ENCODE measurements around the gene KCNQ1.

The KCNQ1 gene

DNA sequence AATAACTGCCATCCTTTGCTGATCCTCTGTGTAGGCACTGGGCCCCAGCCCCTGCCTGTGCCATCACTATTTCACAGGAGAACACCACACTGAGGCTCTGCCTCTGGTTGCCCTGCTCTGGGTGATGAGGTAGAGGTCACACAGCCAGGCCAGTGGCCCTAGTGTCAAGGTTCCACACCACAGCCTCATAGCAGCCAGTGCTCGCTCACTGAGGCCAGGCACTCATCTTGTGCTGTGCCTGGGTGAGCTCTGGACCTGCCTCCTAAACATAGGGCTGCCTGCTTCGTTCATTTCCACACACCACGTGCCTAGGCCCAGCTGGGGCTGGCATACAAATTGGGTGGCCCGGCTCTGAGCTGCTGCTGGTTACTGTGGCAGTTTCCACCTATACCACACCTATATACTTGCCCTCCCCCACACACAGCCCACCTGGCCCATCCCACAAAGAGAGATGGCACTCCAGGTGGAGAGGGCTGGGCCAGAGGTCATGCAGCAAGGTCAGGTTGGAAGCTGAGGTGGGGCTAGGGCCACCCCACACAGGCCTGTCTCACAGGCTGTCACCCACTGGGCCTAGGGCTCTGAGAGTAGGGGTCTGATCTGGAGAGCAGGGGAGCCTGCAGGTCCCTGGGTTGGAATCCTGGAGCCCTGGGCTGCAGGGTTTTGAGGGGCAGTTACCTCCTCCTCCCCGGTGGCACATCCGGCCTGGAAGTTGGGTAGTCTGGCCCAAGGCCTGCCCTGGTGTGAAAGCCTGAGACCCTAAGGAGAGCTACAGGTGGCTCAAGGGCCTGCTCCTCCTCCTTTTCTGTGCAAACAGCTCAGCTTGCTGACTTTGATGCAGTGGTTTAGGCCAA lies 243.8 kb downstream of the KCNQ1 start:
- DNase-seq (ENCODE audit: low read depth) = no peak

DNA sequence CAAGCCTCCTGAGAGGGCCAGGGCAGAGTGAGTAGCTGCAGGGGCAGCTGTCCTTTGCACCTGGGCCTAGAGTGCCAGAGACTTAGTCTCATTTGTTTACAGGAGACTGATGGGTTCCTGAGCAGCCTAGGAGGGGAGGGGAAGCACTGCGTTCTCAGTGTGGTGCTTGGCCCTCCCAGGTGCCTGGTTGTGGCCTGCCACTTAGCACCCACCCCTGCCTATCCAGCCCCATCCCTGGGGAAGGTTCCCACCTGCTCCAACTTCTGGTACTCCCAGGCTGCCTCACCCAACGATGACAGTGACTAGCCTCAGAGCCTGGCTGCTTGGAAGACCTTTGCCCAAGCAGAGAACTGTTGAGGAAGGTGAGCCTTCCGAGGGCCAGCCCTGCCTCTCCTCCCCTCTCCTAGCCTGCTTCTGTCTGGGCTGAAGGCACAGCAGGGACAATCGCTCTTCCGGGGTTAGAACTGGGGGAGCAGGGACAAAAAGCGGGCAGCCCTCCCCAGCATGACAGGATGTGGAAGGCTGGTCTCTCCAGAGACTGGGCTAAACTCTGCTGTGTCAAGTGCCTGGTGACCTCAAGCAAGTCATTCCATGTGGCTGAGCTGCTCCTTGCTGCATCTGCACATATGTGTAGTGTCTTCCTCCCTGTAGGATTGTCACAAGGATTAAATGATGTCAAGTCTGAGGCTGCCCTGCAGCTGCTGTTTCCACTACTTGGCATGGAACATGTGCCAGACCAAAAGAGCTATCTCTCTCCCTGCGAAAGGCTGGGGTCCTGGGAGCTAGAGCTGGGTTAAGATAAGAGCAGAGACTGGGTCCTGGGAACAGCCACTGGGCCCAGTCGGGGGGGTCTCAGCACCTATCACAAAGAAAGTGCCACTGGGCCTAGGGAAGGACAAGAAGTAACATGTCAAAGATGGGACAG lies 245.1 kb downstream of the KCNQ1 start:
- TF ChIP-seq, protein P1, sequence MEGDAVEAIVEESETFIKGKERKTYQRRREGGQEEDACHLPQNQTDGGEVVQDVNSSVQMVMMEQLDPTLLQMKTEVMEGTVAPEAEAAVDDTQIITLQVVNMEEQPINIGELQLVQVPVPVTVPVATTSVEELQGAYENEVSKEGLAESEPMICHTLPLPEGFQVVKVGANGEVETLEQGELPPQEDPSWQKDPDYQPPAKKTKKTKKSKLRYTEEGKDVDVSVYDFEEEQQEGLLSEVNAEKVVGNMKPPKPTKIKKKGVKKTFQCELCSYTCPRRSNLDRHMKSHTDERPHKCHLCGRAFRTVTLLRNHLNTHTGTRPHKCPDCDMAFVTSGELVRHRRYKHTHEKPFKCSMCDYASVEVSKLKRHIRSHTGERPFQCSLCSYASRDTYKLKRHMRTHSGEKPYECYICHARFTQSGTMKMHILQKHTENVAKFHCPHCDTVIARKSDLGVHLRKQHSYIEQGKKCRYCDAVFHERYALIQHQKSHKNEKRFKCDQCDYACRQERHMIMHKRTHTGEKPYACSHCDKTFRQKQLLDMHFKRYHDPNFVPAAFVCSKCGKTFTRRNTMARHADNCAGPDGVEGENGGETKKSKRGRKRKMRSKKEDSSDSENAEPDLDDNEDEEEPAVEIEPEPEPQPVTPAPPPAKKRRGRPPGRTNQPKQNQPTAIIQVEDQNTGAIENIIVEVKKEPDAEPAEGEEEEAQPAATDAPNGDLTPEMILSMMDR (IDR thresholded peaks at IDR 0.05; ENCODE audit: low read depth, low read length, missing control alignments) = no peak
- H3K4me3 ChIP-seq (ENCODE audit: low read depth, low read length) = no peak overlapping the region
- in situ Hi-C loops (cut with HindIII; ENCODE audit: low sequenced_read_pairs) = no loop called here
- no peak for DNase-seq (ENCODE audit: low read depth)

More for the DNA sequence above, 243.8 kb downstream of the KCNQ1 start:
- in situ Hi-C loops (cut with HindIII; ENCODE audit: low sequenced_read_pairs) = no loop called here
- H3K4me3 ChIP-seq (ENCODE audit: low read depth, low read length) = no peak overlapping the region
- TF ChIP-seq, protein P1 (IDR thresholded peaks at IDR 0.05; ENCODE audit: low read depth, low read length, missing control alignments) = no peak

DNA sequence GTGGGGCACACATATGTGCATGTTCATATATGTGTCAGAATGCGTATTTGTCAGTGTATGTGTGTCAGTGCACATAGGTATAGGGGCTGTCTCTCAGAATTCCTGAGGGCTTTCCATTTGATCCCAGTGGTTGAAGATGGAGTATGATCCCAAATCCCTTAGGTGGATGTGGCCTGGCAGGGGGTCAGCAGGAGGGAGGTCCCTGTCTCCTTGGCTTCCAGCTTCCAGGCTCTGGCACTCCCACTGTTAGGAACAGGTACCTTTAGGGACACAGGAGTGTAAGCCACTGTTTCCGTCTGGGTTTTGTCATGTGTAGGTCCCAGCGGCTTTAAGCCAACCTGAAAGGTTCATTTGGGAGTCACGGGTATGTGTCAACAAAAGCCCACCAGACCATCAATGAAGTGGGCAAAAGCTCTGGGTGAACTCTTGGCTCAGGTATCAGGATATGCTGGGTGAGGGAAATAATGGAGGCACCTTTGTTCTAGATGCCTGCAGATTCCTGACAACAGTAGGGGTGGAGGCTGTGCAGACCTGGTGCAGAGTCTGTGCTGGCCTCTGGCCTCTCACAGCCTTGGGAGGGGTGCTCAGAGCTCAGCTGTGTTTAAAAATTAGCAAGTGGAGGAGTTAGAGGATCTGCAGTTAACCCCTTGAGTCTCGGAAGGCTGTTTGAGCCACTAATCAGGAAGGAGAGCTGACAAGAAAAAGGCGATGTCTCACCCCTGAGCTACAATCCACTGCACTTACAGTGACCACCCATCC lies 246.0 kb downstream of the KCNQ1 start:
- H3K4me3 ChIP-seq (ENCODE audit: low read depth, low read length) = no peak overlapping the region
- in situ Hi-C loops (cut with HindIII; ENCODE audit: low sequenced_read_pairs) = no loop called here
- DNase-seq (ENCODE audit: low read depth) = no peak
- TF ChIP-seq, protein P1 (IDR thresholded peaks at IDR 0.05; ENCODE audit: low read depth, low read length, missing control alignments) = no peak

DNA sequence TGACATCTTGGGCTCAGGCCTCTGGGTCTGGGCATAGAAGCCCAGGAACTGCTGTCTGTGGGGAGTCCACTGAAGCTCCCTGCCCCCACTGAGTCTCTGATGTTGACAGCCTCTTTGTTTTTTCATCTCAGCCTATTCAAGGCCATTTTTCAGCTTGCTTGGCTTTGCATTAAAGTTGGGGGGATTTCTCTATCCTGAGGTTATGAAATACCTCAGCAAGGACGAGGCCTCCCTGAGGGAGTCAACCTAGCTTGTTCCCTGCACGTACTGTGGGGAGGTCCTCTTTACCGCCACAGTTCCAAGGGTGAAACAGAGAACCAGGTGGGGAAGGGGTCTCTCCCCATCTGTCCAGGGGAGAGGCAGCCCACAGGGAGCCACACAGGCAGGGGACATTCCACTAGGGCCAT lies 246.6 kb downstream of the KCNQ1 start:
- in situ Hi-C loops (cut with HindIII; ENCODE audit: low sequenced_read_pairs) = no loop called here
- H3K4me3 ChIP-seq (ENCODE audit: low read depth, low read length) = no peak overlapping the region
- no peak for DNase-seq (ENCODE audit: low read depth)
- TF ChIP-seq, protein P1 (IDR thresholded peaks at IDR 0.05; ENCODE audit: low read depth, low read length, missing control alignments) = no peak

DNA sequence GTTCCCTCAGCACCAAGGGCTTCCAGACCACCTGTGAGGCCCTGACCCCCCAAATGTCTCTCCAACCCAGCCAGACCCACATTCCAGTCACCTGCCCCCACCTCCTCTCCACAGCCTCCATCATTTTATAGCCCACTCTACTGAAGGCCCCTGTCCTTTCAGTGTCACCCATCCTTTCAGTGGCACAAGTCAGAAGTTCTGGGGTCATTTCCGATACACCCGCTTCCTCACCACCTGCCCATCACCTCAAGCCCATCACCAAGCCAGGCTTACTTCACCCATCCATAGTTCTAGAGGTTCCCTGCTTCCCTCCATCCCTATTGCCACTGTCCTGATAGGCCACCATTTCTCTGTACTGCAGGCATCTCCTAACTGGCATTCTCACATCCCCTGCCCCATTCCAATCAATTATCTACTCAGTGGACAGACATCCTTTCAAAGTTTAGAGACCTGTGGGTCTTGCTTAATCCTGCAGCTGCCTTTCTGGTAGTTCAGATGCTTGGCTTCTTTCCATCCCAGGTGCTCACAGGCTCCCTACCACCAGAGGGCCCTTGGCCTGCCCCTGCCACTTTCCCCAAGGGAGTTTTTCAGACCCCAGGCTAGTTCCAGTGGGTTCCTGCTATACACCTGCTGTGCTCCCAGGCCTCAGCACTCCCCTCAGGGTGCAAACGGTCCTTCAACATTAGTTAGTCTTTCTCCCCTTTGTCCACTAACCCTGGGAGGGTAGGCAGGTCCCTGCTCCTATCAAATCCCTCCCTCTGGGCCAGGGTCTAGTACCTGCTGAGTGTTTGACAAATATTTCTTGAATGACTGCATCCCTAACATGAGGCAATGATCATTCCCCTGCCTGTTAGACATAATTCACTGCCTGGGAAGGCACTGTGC lies 247.4 kb downstream of the KCNQ1 start:
- DNase-seq (ENCODE audit: low read depth) = no peak
- no peak overlapping the region for H3K4me3 ChIP-seq (ENCODE audit: low read depth, low read length)
- in situ Hi-C loops (cut with HindIII; ENCODE audit: low sequenced_read_pairs) = no loop called here
- TF ChIP-seq, protein P1 (IDR thresholded peaks at IDR 0.05; ENCODE audit: low read depth, low read length, missing control alignments) = peak; percentile 35

Data from astrocyte of the cerebellum (primary cell).